ENCODE results near the gene PPP2R5E. TPM values are rescaled to one million over a fixed set of nuclear protein-coding genes. Genes with fewer than 3 reads are reported as not detected.

PPP2R5E gene
- total RNA-seq, 1 donor from 2014 or later = 55.3 TPM

DNA sequence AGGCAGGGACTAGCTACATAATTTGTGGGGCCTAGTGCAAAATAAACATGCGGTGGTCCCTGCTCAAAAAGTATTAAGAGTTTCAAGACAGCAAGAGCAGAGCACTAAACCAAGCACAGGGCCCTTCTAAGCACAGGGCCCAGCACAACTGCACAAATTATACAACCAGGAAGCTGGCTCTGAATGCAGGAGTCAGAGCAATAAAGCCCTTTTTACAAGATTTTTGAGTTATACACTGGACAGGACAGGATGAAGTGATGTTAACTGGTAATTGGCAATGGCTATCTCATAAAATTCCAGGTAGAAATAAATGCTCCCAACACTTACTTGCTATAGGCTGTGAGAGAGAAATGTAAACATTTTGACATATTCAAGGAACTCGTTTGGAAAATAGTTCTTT, 138.3 kb downstream of the PPP2R5E start:
- peaks cover 8% of the 10 kb centered on the region for H3K4me1 Mint-ChIP-seq (ENCODE audit: low read depth)
- peaks cover 15% of the 10 kb centered on the region for H3K36me3 Mint-ChIP-seq (ENCODE audit: insufficient read depth)
- H3K4me3 Mint-ChIP-seq (ENCODE audit: low read depth) = no peak overlapping the region
- peak overlapping the region; percentile 26 for H3K27ac Mint-ChIP-seq
- no peak for DNase-seq (ENCODE audit: low spot score, unreplicated experiment)
- no peaks in the 10 kb centered on the region for H3K27me3 Mint-ChIP-seq
- H3K9me3 Mint-ChIP-seq (ENCODE audit: low read depth) = peaks cover 3% of the 10 kb centered on the region
- TF ChIP-seq CTCF (IDR thresholded peaks at IDR 0.05; ENCODE audit: unreplicated experiment) = no peak

- Mint-ChIP-seq H3K27ac (peak overlapping the region; percentile 17), H3K36me3 (ENCODE audit: insufficient read depth) (peaks cover 23% of the 10 kb centered on the region), H3K27me3 (no peaks in the 10 kb centered on the region), H3K4me1 (ENCODE audit: low read depth) (peaks cover 10% of the 10 kb centered on the region), H3K4me3 (ENCODE audit: low read depth) (no peak overlapping the region), H3K9me3 (ENCODE audit: low read depth) (peaks cover 5% of the 10 kb centered on the region)
- no peak for TF ChIP-seq CTCF (IDR thresholded peaks at IDR 0.05; ENCODE audit: unreplicated experiment)
- DNase-seq (ENCODE audit: low spot score, unreplicated experiment) = no peak
These were observed 141.5 kb downstream of the PPP2R5E start for GRCh38 chr14:63401646-63402045.

- Mint-ChIP-seq H3K9me3 (ENCODE audit: low read depth) (peaks cover 5% of the 10 kb centered on the region), H3K4me3 (ENCODE audit: low read depth) (no peak overlapping the region), H3K27me3 (no peaks in the 10 kb centered on the region), H3K36me3 (ENCODE audit: insufficient read depth) (peaks cover 29% of the 10 kb centered on the region), H3K27ac (no peak overlapping the region), H3K4me1 (ENCODE audit: low read depth) (peaks cover 14% of the 10 kb centered on the region)
- no peak for DNase-seq (ENCODE audit: low spot score, unreplicated experiment)
- TF ChIP-seq CTCF (IDR thresholded peaks at IDR 0.05; ENCODE audit: unreplicated experiment) = no peak
These were observed 144.2 kb downstream of the PPP2R5E start for GRCh38 chr14:63398952-63399351.

- Mint-ChIP-seq H3K27ac (peak overlapping the region; percentile 1), H3K4me1 (ENCODE audit: low read depth) (peaks cover 23% of the 10 kb centered on the region), H3K4me3 (ENCODE audit: low read depth) (no peak overlapping the region), H3K36me3 (ENCODE audit: insufficient read depth) (peaks cover 38% of the 10 kb centered on the region), H3K27me3 (no peaks in the 10 kb centered on the region), H3K9me3 (ENCODE audit: low read depth) (peaks cover 5% of the 10 kb centered on the region)
- no peak for TF ChIP-seq CTCF (IDR thresholded peaks at IDR 0.05; ENCODE audit: unreplicated experiment)
- no peak for DNase-seq (ENCODE audit: low spot score, unreplicated experiment)
These were observed 148.3 kb downstream of the PPP2R5E start for GRCh38 chr14:63394841-63395240.

DNA sequence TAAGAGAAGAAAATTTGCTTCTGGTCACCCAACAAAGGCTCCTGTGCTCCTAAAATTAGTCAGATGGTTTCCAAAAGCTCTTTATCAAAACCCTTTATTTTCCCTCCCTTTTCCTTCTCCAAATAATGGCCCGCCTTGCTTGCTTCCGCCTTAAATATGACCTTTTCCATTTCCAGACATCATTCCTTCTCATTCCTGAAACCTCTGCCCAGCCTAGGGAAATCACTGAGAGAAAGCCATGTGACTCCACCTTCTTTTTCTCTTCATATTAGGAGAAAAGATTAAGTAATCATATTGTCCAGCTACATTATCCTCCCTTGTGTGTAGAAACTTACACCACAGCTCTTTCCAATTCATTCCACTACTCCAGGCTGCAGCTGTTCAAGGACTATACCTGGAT, 148.7 kb downstream of the PPP2R5E start:
- peaks cover 34% of the 10 kb centered on the region for H3K36me3 Mint-ChIP-seq (ENCODE audit: insufficient read depth)
- no peaks in the 10 kb centered on the region for H3K27me3 Mint-ChIP-seq
- H3K4me3 Mint-ChIP-seq (ENCODE audit: low read depth) = no peak overlapping the region
- DNase-seq (ENCODE audit: low spot score, unreplicated experiment) = no peak
- peak overlapping the region; percentile 12 for H3K27ac Mint-ChIP-seq
- peaks cover 23% of the 10 kb centered on the region for H3K4me1 Mint-ChIP-seq (ENCODE audit: low read depth)
- peaks cover 5% of the 10 kb centered on the region for H3K9me3 Mint-ChIP-seq (ENCODE audit: low read depth)
- TF ChIP-seq CTCF (IDR thresholded peaks at IDR 0.05; ENCODE audit: unreplicated experiment) = no peak

Data from progenitor cell of endocrine pancreas (in vitro differentiated cells).